GM21367 (cell line): ENCODE results near the gene COL5A1.

Experiments
- ATAC-seq: cut with Tn5 transposase; IDR thresholded peaks from one replicate; pipeline ENCODE4 v1.9.1; 2021; ENCODE audit not compliant: unreplicated experiment

The COL5A1 gene

GRCh38 chr9:134830126-134830525 is 188.5 kb downstream of the COL5A1 start:
- no peak for ATAC-seq

GRCh38 chr9:134830926-134831720 is 189.5 kb downstream of the COL5A1 start:
- ATAC-seq = no peak

- no peak for ATAC-seq
Observed at GRCh38 chr9:134832471-134832870, 190.9 kb downstream of the COL5A1 start.

GRCh38 chr9:134833294-134833880 is 191.8 kb downstream of the COL5A1 start:
- no peak for ATAC-seq

DNA sequence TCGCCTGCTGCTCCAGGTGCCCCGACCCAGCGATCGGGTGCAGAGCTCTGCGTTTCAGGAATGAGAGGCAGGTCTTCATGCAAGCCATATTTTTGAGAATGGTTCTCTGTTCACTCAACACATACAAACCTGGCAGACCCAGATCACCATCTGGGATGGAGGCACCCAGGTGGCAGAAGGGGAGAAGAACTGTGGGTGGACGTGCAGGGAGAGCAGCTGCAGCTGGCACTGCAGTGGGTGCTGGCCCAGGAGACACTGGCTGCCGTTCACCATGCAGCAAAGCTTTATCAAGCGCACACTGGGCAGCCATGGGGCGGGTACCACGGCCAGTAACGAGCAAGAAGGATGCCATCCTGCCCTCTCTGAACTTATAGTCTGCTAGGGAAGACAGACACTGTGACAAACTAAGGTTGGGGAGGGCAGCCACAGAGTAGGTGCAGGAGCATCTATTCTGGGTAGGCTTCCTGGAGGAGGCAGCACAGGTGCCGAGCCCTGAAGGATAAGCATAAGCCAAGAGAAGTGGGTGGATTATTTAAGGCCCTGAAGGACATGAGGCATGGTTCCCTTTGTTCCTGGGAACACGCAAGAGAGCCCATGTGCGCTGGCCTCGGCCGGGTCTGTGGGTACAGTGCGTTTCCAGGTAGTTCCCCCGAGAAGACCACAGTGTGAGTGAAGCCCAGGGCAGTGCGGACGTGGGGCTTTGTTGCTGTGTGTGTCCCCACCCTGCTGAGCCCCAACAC is 192.8 kb downstream of the COL5A1 start:
- no peak for ATAC-seq

DNA sequence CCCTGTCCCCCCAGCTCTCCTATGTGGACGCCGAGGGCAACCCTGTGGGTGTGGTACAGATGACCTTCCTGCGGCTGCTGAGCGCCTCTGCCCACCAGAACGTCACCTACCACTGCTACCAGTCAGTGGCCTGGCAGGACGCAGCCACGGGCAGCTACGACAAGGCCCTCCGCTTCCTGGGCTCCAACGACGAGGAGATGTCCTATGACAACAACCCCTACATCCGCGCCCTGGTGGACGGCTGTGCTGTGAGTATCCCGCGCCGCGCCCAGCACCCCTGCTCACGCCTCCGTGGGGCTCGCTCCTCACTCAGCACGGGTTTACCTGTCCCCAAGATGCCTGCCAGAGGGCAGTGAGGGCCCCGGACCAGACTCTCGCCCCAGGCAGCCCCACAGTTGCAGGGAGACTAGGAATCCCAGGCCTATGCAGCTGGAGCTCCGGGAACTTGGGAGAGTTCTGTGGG is 193.4 kb downstream of the COL5A1 start:
- no peak for ATAC-seq

GRCh38 chr9:134835448-134835847 is 193.8 kb downstream of the COL5A1 start:
- no peak for ATAC-seq

GRCh38 chr9:134835987-134836386 is 194.4 kb downstream of the COL5A1 start:
- no peak for ATAC-seq

- ATAC-seq = no peak
Observed at GRCh38 chr9:134836406-134836970, 194.9 kb downstream of the COL5A1 start.

- no peak for ATAC-seq
Observed at GRCh38 chr9:134837529-134837928, 195.9 kb downstream of the COL5A1 start.

- no peak for ATAC-seq
Observed at GRCh38 chr9:134838651-134839454, 197.2 kb downstream of the COL5A1 start.

GRCh38 chr9:134839455-134840125 is 198.0 kb downstream of the COL5A1 start:
- no peak for ATAC-seq

DNA sequence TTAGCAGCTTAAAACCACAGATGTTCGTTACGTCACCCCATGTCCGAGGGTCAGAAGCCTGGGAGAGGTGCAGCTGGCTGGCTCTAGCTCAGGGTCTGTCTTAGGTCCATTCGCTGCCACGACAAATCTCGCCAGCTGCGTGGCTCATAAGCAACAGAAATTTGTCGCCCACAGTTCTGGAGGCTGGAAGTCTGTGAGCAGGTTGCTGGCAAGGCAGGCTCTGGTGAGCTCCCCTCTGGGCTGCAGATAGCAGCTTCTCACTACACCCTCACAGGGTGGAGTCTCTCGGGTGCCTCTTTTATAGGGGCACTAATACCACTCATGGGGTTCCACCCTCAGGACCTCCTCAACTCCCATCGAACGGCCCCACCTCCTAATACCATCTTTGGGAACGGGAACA is 198.9 kb downstream of the COL5A1 start:
- no peak for ATAC-seq

DNA sequence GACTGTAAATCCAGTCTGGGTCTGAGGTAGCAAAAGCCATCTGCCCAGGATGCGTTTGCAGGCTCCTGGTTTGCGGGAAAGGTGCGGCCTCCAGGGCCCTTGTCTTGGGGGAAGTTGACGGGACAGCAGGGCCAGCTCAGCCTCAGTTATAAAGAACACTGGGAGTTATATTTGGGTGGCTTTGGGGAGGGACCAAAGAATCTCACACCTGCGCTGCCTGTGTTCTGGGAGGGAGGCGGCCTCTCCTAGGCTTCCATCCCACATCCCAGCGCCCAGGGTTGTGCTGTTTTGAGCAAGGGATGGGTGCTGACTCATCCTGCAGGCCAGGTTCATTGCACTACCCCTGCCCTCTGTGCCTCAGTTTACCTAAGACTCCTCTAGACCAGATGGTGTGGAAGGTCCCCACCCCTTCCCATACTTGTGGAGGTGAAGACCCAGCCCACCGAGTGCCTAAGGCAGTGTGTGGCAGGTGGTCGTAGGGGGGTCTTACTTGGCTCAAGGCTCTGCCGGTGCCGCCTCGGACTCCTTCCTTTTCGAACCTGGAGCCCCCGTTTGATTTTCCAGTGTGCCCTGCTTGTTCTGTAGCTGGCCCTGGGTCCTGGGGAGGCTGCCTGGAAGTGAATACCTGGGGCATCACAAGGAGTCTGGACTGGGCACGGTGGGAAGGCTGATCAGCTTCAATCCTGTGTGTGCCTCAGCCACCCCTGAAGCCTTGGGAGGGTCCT is 199.7 kb downstream of the COL5A1 start:
- ATAC-seq = no peak

GRCh38 chr9:134842321-134842720 is 200.7 kb downstream of the COL5A1 start:
- no peak for ATAC-seq

GRCh38 chr9:134843740-134844139 is 202.1 kb downstream of the COL5A1 start:
- no peak for ATAC-seq

GRCh38 chr9:134844821-134845220 is 203.2 kb downstream of the COL5A1 start:
- no peak for ATAC-seq

- no peak for ATAC-seq
Observed at GRCh38 chr9:134846187-134846586, 204.6 kb downstream of the COL5A1 start.

- no peak for ATAC-seq
Observed at GRCh38 chr9:134846699-134847098, 205.1 kb downstream of the COL5A1 start.

- no peak for ATAC-seq
Observed at GRCh38 chr9:134847138-134847537, 205.5 kb downstream of the COL5A1 start.
